ENCODE data around the gene UBL3. TPM values are rescaled to one million over a fixed set of nuclear protein-coding genes. Genes with fewer than 3 reads are reported as not detected.

UBL3 gene
- total and polyA plus RNA-seq, 10 of the 15 experiments (the other 5 are each of a cell fraction or from before 2014, with no cell fraction given), result 5.5 to 13.7 (median 10.6) TPM

DNA sequence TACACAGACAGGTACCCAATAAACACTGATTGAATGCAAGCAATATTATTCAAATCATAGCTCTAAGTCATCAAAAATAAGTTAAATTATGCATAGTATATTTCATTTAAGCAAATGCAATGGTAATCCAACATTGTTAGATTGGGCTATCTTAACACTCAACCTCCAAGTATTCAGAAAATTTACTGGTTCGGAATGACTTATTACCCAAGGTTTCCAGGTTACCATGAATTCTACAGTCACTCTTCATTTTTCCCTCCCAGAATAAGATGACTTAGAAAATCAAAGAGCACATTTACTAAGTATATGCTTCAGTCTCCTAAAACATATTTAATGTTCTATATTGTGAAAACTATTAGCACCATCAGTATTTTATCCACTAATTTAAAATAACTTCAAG is 6.0 kb downstream of the UBL3 start:
- no peak overlapping the region for H2AFZ ChIP-seq (ENCODE audit: control insufficient read depth, low read depth, low read length)
- intact Hi-C loops (cut with micrococcal nuclease; ENCODE audit: unreplicated experiment) (loop anchor here (10.0 kb wide), 1 partner anchor 250 kb away; the partner anchor contains the start of gene SLC7A1), in situ Hi-C loops (cut with MboI) (no loop called here)
- POLR2A ChIA-PET, result interaction anchor here (0.9 kb wide), 1 partner anchor 25 kb away, joined by 3 read pairs; no protein-coding TSS in a partner anchor
- CTCF ChIA-PET, result interaction anchor here (0.6 to 8.3 kb wide), 12 partner anchors 8 to 268 kb away, joined by 3 to 112 read pairs (median 4); no protein-coding TSS in a partner anchor
- no peak overlapping the region for H3K27ac ChIP-seq (ENCODE audit: control insufficient read depth, insufficient read depth)
- no peaks in the 10 kb centered on the region for H3K9me3 ChIP-seq (replicated peaks; ENCODE audit: control insufficient read depth, insufficient read depth, low read length)
- no peak for FAIRE-seq
- no peak for ATAC-seq
- RAD21 ChIA-PET (ENCODE audit: unreplicated experiment), result interaction anchor here (0.8 to 6.8 kb wide), 15 partner anchors 9 to 337 kb away, joined by 3 to 84 read pairs (median 5); no protein-coding TSS in a partner anchor
- H4K20me1 ChIP-seq (ENCODE audit: control insufficient read depth, insufficient read depth), result no peaks in the 10 kb centered on the region
- no peak for TF ChIP-seq LARP7 (IDR thresholded peaks at IDR 0.05)
- TF ChIP-seq TCF7 (IDR thresholded peaks at IDR 0.05; ENCODE audit: borderline replicate concordance), result no peak
- TF ChIP-seq IRF5 (IDR thresholded peaks at IDR 0.05; ENCODE audit: borderline replicate concordance), result no peak
- TF ChIP-seq ZNF207 (IDR thresholded peaks at IDR 0.05; ENCODE audit: borderline replicate concordance), result no peak
- TF ChIP-seq FOXM1 (IDR thresholded peaks at IDR 0.05; ENCODE audit: low read depth, low read length), result no peak
- peaks cover 52% of the 10 kb centered on the region for H3K79me2 ChIP-seq (ENCODE audit: control insufficient read depth, insufficient read depth, low read length)
- no peak overlapping the region for H3K4me3 ChIP-seq
- no peak overlapping the region for H3K9ac ChIP-seq (ENCODE audit: control insufficient read depth, insufficient read depth, low read length)
- no peaks in the 10 kb centered on the region for H3K27me3 ChIP-seq (replicated peaks in 1 of 2; ENCODE audit: control insufficient read depth in 2 of 2, insufficient read depth in 2 of 2, low read length in 1 of 2)
- 94% methylated on average over 1 of the region's 1 CpG for WGBS (ENCODE audit: insufficient coverage, insufficient replicate concordance, low lambda C conversion rate, missing lambda C conversion rate)
- no peaks in the 10 kb centered on the region for H3K4me1 ChIP-seq (ENCODE audit: control insufficient read depth, insufficient read depth, low read length)
- DNase-seq (ENCODE audit: low read depth, low spot score), result no peak
- SMC1A ChIA-PET (ENCODE audit: uncharacterized antibody, unreplicated experiment), result interaction anchor here (0.8 to 17.1 kb wide), 11 partner anchors 8 to 269 kb away, joined by 3 to 181 read pairs (median 8); no protein-coding TSS in a partner anchor
- no peaks in the 10 kb centered on the region for H3K36me3 ChIP-seq (ENCODE audit: control insufficient read depth in 2 of 2, insufficient read depth in 2 of 2, low read length in 1 of 2)
- no TSS peak for BruUV-seq (replicated peaks)
- peak overlapping the region; percentile 44 for H3K4me2 ChIP-seq (ENCODE audit: control insufficient read depth, insufficient read depth)
